ENCODE measurements around the gene WDFY3.

GRCh38 chr4:84914686-84915395, 51.6 kb downstream of the WDFY3 start:
- no peak for TF ChIP-seq CTCF (IDR thresholded peaks at IDR 0.05; ENCODE audit: insufficient read depth, low read length)
- no peak for TF ChIP-seq POLR2AphosphoS5 (IDR thresholded peaks at IDR 0.05; ENCODE audit: low read depth)

Measured in HL-60 (cell line).